GM10847 (cell line): ENCODE data around the gene SWSAP1.

Experiments
- POLR2A ChIP-seq: IDR thresholded peaks from 2 replicates; pipeline ENCODE4 v1.6.1; 2011; ENCODE audit not compliant: insufficient read length; ENCODE audit errors: extremely low read depth

SWSAP1 gene

GRCh38 chr19:11418094-11418548, 43.7 kb downstream of the SWSAP1 start:
- no peak for TF ChIP-seq POLR2A

GRCh38 chr19:11418549-11419506, 44.4 kb downstream of the SWSAP1 start, which contains the start of gene RGL3:
RGL3 (minus strand) TSS chr19:11419314; CDS start chr19:11419278, 36 bp downstream.
- TF ChIP-seq POLR2A, result no peak

DNA sequence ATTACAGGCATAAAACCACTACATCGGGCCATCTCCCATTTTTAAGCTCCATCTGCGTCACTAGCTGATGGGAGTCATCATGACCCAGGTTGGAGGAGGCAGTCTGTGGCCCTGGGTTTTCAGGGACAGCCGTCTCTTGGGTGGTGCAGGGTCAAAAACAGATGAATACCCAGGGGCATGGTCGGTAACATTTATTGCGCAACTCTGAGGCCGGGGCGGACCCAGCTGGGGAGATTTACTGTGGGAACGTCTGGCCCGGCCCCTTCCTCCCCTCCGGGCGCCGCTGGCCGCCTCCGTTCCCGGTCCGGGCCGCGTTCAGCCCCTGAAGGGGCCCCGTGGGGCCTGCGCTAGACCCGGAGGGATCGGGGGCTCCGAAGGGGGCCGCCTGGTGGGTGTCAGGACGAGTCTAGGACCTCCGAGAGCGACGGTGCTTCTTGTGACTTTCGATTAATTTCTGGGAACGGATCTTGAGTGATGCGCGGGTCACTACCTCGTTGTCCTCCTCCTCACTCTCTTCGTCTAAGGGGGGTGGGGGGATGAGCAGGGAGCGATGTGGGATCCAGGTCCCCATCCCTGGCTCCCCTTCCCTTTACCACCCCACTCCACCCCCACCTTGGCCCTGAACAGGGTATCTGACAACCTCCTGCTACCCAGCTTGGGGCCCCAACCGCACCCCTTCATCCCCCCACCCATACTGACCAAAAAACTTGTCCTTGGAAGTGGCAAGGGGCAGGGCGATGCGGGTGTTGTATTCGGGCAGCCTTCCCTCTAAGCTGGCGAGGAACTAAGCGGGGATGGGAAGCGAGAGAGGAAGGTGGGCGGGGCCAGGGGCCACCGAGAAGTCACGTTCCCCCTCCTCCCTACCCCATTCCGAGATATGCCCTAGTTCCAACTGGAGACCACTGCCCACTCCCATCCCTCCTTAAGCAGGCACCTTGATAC, 46.2 kb downstream of the SWSAP1 start:
- no peak for TF ChIP-seq POLR2A

GRCh38 chr19:11421371-11422098, 47.1 kb downstream of the SWSAP1 start:
- no peak for TF ChIP-seq POLR2A

GRCh38 chr19:11422163-11423065, 47.9 kb downstream of the SWSAP1 start:
- no peak for TF ChIP-seq POLR2A

GRCh38 chr19:11423164-11423790, 48.8 kb downstream of the SWSAP1 start:
- no peak for TF ChIP-seq POLR2A

DNA sequence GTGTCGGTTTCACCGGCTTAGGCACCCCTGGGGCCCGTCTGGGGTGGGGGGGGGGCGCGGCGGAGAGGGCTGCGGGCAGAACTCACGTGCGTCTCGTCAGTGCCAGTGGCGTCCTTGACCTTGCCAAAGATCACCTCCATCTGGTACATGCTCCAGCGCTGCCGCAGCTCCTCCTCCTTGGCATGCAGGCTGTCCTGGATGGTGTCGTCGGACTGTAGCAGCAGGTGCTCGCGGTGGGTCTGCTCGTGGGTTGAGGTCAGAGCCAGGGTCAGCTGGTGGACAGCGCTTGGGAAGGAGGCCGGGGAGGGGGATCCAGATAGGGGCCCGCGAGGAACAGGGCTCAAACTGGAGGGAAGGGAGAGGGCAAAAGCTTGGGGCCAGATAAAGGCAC, 49.3 kb downstream of the SWSAP1 start:
- no peak for TF ChIP-seq POLR2A
